DMS79 treated with DMSO at 0.1 percent for 48 hours (cell line): ENCODE results near the gene FBXO31.
A peak's percentile ranks its signal among the peaks of the same experiment; 100 is the strongest.

Experiments
- DNase-seq: peaks from one replicate; lab custom pipeline; 2025; lab: John Stamatoyannopoulos, UW

FBXO31 gene

GRCh38 chr16:87383505-87384161, at the start of gene FBXO31:
Gene FBXO31, minus strand, starts transcription at chr16:87383776. Its CDS starts 32 bp downstream, at chr16:87383744.
- peak; percentile 61 for DNase-seq

- no peak for DNase-seq
These were observed 48.8 kb upstream of the FBXO31 start for GRCh38 chr16:87432330-87432915.

DNA sequence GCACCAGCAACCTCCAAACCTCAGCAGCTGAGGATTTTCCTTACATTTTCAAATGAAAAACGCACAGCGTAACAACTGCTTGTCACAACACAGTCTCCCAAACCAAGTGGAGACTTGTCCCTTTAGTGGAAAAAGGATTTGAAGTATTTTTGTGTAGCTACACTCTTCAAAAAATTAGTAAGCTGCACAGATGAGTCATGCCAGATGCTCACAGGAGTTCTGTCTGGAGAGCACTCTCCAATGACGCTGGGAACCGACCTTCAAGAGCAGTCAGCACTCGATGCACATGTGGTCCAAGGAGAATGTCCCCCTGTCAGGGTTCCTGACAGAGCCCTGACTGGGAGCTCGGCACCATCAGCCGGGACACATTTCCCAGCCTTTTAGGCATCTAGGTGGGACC, 48.4 kb upstream of the FBXO31 start:
- peak; percentile 6 for DNase-seq

DNA sequence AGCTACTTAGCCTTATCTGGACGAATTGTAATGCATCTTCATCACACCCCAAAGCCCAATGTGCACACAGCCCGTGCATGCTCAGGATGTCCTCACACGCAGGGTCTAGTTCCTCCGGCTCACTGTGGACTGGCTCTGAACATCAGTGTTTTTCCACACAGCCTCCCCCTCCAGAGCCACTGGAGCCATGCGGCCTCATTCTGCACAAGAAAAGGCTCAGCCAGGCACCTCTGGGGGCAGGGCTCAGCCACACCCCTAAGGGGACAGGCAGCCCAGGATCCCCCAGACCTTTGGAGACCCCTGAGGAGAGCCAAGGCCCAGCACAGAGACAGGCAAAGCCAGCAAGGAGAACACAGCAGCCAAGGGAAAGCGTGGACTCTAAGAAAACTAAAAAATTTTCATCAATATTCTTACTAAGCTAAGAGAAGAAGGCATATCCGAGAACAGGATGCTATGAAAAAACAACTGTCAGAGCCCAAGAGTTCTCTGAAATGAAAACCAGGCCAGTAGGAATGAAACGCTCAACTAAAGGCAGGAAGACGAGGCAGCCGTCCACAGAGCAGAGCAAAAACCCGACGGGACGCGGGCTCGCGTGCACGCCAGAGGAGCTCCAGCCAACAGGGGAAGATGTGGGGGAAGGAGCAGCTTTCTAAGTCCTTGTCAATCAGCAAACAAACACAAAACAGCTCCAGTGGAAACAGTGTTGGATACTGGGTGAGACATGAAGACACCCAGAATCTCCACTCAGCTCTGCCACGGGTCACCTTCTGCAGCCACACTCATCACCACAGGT, 43.0 kb upstream of the FBXO31 start:
- no peak for DNase-seq

- no peak for DNase-seq
These were observed 42.4 kb upstream of the FBXO31 start for GRCh38 chr16:87425941-87426340.

- no peak for DNase-seq
These were observed 40.7 kb upstream of the FBXO31 start for GRCh38 chr16:87424266-87424665.

GRCh38 chr16:87423429-87423828, 39.9 kb upstream of the FBXO31 start:
- DNase-seq = no peak

GRCh38 chr16:87422106-87422505, 38.5 kb upstream of the FBXO31 start:
- DNase-seq = no peak

DNA sequence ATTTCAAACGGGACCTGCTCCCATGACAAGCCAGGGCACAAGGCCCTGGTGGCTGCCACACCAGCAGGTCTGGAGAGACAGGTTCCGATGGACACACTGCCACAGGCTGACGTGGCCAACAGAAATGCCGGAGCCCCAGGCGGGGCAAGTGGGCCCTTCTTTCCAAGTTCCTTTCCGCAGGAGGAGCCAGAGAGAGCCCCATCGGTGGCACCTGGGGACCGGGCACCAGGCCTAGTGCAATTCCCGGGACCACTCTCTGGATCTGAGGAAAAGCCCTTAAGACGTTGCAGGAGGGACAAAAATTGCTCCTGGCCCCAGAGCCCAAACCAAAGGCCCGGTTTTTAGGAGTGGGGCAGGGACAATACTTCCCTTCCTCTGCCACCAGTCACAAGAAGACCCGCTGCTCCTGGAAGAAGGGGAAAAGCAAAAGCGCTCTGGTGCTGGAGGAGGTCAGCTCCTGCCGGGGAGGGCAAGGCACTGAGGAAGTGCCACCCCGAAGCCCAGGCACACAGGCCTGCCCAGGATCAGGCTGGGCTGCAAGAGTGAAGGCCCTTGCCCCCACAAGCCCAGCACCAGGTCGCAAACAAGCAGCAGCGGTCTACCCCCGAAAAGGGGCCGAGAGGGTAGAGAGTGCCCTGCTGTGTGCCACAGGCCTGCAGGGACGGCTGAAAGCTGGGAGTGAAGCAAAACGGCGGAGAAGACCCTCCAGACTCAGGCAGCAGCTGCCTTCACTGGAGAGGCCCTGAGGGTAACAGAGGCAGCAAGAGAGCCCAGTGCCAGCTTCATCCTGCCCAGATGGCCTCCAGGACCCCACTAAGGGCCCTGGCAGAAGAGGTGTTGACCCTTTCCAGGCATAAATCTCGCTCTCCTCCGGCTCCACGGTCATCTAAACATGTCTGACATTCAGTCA, 37.7 kb upstream of the FBXO31 start:
- DNase-seq = no peak

DNA sequence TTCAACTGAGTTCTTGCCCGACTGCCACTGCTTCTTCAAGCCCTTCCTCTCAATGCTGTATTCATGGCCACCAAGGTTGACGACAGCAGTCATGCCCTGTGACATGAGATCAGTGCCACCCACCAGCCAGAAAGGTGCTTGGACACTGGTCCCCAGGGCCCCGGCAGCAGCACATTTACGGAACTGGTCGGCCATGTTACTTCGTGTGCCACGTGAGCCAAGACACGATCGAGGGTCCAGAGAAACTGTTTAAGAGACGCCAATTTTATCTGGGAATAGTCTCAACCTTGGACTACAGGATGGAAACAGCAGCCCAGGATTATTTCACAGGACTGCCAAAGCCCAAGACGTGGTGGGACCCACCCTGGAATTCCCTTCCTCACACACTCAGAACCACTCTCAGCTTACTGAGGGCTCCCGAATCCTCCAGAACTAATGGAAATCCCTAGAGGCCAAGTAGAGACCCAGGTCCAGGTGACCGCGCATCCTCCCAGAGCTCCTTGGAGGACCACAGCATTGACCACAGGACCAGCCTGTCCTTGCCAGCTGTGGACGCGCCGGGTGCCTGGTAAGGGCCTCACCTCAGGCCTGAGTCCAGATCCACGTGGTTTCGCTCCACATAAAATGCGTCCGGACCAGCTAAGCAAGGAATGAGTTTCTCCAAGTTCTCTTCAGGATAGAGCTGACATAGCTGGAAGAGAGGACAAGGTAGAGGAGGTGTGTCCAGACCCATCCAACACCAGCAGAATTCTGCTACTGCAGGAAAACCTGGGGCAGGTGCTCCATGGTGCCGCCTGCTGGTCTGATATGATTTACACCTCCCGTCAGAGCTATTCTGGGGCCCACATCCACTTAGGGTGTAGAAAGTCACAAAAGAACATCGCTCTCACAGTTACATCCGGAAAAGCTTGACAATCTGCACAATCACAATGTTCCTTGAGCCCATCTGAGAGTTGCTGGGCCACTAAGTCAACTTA, 36.7 kb upstream of the FBXO31 start:
- DNase-seq = no peak

- DNase-seq = no peak
These were observed 35.1 kb upstream of the FBXO31 start for GRCh38 chr16:87418644-87419043.

DNA sequence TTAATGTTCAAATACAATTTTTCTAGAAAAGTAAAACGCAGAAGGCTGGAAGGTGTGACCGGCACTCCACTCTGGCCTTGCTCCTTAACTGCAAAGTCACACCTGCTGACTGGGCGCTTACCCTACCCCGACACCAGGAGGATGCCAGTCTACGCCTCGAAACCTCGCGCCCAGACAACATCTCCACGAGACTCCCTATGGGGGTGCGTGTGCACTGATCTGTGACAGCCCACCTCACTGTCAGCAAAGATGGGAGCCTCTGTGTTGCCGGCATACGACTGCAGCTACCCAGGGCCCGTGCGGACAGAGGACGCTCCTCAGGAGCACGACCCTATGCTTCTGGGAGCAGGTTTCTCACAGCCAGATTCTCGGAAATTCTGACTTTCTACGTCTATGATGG, 34.6 kb upstream of the FBXO31 start:
- DNase-seq = no peak

DNA sequence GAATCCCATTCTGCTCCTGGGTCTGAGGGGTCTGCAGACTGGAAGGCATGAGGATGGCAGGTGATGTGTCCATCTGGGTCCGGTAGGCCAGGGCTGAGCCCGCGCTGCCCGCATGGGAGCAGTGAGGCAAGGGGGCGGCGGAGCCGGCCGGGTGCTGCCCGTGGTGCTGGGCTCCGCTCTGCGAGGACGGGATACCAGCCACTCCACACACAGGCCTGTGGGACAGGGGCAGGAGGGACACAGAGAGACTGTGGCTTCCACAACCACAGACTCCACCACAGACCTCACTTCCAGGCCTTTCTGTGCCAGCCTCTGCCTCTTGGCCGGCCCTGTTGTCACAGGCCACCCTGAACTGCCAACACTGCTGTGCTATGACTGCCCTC, 33.9 kb upstream of the FBXO31 start:
- DNase-seq = no peak

- no peak for DNase-seq
These were observed 33.4 kb upstream of the FBXO31 start for GRCh38 chr16:87416826-87417527.

DNA sequence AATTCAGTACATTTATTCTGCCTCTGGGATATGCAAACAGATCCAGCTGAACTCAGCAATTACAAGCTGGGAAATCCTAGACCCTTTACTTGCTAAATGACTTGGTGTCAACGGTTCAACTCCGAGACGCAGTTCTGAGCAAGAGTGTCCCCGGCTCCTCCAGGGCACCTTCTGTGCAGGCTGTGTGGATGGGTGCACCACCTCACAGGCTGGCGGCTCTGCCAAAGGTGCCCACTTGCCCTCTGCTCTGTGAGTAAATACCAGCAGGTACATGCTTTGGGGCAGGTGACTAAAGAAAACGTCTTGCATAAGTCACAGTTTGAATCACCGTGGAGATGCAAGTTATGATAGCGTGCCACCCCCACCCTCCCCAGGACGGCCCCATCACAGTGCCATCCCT, 31.9 kb upstream of the FBXO31 start:
- no peak for DNase-seq

DNA sequence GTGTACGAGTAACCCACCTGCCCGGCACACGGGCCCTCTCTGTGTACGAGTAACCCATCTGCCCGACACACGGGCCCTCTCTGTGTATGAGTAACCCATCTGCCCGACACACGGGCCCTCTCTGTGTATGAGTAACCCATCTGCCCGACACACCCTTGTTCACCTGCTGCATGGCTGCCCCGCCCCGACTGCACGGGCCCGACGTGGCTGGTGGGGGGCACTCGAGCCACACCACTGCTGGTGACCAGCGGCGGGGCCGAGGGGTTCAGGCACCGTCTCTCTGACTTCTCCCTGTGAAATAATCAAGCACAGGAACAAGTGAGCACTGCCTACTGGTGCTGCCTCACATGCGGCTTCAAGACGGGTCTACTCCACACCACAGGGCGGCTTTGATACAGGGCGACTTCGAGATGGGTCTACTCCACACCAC, 30.7 kb upstream of the FBXO31 start:
- DNase-seq = no peak

DNA sequence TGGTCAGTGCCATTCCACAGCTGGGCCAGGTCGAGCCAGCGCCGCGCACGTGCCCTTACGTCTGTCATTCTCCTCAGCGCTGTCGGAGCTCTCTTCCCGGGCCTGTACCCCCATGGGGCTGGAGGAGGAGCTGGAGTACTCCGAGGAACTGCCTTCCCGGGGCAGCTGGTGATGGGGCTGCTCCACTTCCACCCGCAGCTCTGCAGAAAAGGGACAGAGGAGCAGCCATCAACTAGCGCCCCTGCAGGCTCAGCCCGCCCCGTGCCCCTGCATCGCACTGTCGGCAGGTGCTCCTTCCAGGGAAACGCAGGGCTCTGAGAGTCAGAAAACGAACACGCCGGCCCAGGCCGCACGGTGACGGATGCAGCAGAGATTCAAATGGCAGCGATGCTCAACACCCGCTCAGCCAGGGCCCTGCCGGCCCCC, 29.4 kb upstream of the FBXO31 start:
- no peak for DNase-seq

DNA sequence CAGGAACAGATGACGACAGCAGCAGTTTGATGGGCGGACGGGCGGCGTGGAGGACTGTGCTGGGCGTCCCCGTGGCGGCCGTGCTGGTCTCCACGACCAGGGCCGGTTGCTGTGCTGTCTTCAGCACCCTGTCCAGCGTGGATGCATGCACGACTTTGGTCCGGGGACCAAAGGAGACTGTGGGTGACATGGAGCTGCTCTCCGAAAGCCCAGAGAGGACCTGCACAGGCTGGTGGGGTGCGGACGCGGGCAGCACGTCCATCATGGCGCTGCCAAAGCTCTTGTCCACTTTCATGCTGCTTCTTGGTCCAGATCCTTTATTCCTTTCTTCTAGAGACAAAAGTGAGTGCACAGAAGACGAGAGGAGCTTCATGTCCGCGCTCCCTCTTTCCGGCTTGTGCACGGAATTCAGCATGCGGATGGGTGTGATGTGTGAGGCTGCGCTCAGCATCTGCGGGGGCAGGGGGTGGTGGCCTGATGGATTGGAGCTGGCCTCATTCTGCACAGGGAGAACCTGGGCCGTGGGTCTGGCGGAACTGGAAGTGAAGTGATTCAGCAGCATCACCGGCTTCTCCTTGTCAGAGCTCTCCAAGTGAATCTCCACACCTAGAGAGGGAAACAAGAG, 28.9 kb upstream of the FBXO31 start:
- DNase-seq = no peak

- no peak for DNase-seq
These were observed 28.0 kb upstream of the FBXO31 start for GRCh38 chr16:87411375-87412271.
